SH-SY5Y (cell line): ENCODE results near the gene SLC10A6.

ENCODE experiments used
- GATA2 ChIP-seq: IDR thresholded peaks from 2 replicates; pipeline ENCODE4 v1.6.1; 2011; ENCODE audit warnings: mild to moderate bottlenecking, low read depth, low read length
- GATA3 ChIP-seq: IDR thresholded peaks from 2 replicates; pipeline ENCODE4 v1.6.1; 2011; ENCODE audit warnings: low read depth, mild to moderate bottlenecking, low read length, moderate library complexity

DNA sequence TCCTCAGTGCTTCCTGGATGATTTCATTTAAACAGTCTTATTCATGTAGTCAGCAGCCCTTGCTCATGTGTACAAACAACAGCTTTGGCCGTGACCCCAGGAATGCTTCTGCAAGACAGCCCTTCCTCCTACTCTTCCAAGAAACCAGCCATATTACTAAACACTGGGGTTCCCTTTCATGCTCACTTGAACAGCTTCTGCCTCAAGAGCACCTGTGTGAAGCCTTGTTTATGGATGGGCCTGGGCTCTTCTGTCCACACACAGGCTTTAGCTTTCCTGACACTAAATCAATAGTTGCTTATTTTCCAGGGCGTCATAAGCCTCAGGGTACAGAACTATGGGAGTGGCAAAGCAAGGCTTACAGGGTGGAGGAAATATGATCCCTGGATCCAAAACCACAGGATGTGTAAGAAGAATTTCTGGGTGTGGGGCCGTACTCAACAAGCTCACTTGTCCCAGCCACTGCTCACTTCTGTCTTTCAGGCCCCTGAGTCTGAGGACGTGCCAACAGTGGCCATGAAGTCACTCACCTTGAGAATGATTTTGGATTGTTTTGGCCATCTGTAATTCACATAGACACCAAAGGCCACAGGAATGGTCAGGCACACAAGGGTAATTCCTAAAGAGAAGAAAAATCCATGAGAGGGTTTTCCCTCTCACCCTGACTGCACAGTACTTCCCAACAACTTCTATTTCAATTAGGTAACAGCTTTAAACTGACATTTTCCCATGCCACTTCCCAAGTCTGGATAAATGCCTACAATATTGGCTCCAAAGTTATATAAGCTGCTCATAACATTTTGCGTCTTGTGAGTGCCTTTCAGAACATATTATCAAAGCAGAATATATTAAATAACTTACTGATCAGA lies 17.7 kb downstream of the SLC10A6 start:
- TF ChIP-seq GATA2 (no peak), GATA3 (no peak)
